Epidermal melanocyte (primary cell): Measurements from ENCODE around the gene LRRC4B.

Experiments
- DNase-seq: peaks from one replicate; pipeline ENCODE4 v3.0.0; 2011; ENCODE audit warnings: low spot score; ENCODE audit not compliant: insufficient read length

Gene LRRC4B

DNA sequence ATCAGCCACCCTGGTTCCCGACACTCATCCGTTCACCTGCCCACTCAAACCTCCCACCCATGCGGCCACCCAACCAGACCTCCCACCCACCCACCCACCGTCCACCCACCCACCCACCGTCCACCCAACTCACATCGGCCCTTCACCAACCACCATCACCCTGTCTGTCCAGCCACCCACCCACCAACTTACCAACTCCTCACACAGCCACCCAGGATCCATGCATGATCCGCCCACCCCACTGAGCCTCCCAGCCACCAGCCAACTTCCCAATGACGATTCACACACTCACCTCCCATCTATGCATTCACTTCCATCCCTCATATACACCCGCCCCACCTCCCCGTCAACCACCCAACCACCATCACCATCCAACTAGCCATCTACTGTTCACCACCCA, 61.5 kb downstream of the LRRC4B start:
- DNase-seq = no peak

DNA sequence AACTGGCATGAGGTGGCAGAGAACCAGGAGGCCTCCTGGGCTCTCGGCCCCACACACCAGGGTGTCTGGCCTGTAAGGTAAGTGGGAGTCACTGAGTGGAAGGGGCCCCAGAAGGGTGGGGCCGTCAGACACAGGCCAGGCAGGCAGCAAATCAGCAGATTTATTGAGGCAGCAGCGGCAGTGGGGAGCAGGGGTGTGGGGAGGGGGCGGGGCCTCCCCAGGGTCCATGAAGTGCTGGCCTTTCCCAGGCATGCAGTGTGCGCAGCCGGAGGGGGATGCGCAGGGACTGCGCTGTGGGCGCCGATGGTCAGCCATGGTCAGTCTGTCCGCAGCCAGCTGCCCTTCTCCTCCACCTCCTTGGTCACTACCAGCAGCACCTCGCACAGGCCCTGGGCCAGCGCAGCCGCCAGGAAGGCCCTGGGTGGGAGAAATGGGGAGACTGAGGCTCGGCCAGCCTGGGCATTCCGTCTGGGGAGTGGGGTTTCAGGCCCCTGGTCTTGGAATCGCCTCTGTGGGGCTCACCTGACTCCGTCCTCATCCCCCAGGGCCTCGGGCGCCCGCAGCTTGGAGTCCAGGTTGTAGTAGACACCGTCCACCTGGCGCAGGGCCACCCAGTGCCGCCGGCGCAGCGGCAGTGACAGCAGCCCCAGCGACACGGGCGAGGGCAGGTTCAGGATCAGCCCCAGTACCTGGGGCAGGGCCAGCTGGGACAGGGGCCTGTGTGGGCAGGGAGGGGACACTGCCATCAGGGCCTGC, 62.2 kb downstream of the LRRC4B start:
- DNase-seq = no peak

GRCh38 chr19:50501568-50502475, 66.4 kb downstream of the LRRC4B start:
- DNase-seq = no peak

DNA sequence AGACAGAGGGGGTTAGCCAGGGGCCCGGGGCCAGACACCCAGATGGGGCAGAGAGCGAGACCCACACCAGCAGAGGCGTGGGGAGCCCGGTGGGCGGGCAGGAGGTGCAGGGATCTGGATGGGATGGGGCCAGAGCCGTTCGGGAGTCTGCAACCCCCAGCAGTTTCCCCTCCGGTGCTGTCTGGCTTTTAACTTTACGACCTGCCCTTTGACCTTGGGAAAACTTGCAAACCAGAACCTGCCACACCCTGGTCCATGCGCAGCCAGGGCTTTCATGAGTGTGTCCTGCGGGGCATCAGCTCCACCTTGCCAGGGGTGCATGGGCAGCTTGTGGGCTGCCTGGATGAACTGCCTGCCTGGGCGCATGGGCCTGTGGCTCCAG, 67.1 kb downstream of the LRRC4B start:
- DNase-seq = no peak

DNA sequence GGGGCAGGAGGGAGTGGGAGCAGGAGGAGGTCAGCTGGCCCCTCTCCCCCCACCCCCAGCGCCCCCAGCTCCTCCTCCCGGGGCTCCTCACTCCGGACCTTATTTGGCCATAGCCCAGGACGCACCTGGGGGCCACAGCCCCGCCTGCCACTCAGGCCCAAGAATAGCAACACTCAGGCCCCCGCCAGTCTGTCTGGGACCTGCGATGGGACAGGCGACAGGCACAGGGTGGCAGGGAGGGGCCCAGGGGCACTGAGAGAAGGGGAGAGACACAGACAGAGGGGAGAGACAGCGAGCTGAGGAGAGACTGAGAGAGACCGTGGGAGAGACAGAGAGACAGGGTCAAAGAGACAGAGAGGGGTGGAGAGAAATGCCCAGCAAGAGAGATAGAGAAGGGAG, 67.5 kb downstream of the LRRC4B start:
- no peak for DNase-seq

- DNase-seq = no peak
Measured at GRCh38 chr19:50500060-50500752, 68.0 kb downstream of the LRRC4B start.

DNA sequence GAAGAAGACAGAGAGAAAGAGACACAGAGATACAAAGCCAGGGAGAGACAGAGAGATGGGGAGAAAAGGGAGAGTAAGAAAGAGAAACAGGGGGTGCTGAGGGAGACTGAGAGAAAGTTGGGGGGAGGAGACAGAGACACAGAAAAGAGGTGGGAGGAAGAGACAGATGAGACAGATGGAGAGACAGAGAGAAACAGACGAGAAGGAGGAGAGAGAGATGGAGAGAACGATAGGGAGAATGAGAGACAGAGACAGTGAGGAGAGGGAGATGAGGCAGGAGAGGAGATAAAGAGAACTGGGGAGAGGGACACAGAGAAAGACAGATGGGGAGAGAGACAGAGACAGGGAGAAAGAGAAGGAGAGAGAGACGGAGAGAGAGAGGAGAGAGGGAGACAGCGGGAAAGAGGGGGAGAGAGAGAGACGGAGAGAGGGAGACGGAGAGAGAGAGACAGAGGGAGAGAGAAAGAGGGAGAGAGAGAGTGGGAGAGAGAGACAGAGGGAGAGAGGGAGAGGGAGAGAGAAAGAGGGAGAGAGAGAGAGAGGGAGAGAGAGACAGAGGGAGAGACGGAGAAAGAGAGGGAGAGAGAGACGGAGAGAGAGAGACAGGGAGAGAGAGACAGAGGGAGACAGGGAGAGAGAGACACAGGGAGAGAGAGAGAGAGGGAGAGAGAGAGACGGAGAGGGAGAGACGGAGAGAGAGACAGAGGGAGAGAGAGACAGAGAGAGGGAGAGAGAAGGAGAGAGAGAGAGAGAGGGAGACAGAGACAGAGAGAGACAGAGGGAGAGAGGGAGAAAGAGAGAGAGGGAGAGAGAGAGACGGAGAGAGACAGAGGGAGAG, 69.8 kb downstream of the LRRC4B start:
- DNase-seq = no peak

GRCh38 chr19:50497022-50497405, 71.2 kb downstream of the LRRC4B start:
- no peak for DNase-seq

DNA sequence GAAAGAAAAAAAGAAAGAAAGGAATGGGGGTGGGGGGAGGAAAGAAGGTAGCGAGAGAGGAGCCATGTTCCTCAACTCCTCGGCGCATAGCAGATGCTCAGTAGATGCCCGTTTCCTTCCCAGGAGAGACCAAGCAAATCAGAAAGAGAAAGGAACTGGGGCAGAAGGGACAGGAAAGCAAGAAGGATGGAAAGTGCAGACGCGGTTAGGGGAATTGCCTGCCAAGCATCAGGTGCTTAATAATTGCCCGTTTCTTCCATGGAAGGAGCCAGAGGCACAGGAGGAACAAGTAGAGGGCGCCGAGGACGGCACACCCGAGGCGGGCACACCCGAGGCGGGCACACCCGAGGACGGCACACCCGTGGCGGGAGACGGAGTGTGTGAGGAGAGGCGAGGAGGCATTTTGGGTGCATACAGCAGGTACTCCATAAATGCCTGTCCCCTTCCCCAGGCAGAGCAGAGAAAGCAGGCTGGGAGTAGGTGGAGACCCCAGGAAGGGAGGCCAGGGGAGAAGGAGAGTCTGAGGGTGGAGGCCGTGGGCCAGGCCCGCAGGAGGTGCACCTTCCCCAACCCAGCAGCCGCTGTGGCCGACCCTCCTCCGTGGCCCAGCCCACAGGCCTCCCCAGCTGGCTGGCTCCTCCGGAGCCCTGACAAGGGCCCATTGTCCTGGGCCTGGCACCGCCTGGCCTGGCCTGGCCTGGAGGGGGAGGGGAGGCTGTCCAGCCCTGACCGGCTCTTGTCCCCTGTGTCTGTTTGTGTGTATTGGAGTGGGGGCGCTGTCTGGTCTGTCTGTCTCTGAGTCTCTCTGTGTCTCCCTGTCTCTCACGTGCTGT, 71.8 kb downstream of the LRRC4B start:
- DNase-seq = peak; percentile 75

DNA sequence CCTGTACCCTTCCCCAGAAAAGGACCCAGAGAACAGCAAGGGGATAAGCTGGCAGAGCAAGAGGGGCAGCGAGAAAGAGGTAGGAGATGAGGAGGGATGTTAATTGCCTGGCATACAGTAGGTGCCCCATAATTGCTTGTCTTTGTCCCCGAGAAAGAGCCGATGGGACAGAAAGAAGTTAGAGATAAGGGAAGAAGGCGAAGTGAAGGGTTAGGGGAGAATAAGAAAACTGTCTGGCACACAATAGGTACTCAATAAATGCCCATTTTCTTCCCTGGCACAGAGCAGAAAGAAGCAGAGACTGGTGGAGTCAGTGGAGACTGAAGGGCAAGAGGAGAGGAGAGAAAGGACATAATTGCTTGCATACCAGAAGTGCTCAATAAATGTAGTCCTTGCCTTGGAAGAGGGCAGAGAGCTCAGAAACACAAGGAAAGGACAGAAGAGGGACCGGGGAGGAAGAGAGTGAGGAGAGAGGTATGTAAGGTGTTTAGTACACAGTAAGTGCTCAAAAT, 73.2 kb downstream of the LRRC4B start:
- DNase-seq = no peak

GRCh38 chr19:50494186-50495019, 73.8 kb downstream of the LRRC4B start:
- no peak for DNase-seq

DNA sequence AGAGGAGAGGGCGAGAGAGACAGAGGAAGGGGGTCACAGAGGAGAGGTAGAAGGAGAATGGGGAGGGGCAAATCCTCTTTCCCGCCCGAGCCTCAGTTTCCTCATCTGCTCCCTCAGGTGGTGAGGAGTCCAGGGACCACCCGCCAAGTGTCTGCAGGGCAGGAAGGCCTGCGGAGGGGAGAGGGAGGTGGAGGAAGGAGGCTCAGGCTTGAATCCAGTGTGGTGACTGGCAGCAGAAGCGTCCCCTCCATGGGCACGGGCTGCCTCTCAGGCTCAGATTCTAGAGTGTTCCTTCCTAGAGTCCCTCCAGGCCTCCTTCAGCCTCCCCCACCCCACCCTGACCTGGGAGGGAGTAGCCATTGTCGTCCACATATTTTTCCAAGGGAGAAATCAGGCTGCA, 75.1 kb downstream of the LRRC4B start:
- no peak for DNase-seq

GRCh38 chr19:50492303-50493052, 75.8 kb downstream of the LRRC4B start:
- no peak for DNase-seq

DNA sequence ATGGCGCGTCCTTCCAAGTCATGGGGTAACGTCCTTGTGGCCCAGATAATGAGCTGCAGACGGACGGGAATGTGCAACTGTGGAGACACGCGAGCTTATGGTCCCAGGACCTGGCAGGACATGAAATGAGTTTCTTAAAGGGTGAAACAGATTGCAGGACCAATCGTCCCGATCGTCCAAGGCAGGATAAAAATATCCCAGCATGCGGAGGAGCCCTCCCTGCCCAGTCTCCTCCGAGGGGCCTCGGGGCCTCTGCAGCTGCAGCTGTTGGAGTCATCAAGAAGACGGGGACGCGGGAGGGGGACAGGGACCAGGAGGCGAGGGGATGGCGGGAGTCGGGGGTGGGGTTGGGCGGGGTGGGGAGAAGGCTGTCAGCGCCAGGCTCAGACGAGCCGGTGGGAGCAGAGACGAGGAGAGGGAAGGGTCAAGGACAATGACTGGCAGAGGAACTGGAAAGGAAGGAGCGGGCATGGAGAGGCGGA, 77.2 kb downstream of the LRRC4B start:
- DNase-seq = no peak

DNA sequence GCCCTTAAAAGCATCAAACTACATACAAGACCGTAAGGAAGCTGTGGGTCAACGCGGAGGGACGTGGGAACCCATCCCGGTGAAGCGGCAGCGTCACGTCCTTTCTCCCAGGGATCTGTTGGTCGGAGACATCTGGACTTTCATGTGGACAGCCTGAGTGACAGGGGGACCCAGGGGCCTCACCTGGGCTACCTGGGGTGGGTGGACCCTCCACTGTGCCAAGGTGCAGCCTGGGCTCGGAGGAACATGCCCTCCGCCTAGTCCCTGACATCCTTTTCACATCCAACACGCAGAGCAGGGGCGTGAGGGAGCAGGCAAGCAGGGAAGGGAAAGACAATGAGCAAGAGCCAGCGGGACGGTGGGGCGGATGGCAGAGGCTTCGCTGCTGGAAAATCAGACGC, 77.8 kb downstream of the LRRC4B start:
- DNase-seq = no peak

DNA sequence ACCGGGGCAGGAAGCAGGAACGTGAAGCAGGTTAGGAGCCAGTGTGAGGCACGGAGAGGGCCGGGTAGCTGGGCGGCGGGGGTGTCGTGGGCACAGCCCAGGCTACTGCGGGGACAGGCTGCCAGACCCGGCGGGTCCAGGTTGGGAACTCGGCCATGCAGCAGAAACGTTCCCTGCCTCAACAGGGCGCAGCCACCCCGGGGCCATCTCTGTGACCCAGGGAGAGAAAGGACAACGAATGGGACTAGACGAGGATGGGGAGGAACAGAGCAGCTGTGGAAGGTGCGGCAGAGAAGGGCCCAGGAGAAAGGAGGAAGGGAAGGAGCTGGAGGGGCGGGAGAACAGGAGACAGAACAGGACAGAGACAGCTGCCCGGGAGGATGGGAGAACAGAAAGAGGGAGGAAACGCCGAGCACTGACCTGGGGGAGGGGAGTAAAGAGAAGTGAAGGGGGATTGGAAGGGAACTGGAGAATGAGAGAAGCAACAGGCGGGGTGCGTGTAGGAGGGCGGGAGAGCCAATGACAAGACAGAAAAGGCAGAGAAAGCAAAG, 78.7 kb downstream of the LRRC4B start:
- no peak for DNase-seq

DNA sequence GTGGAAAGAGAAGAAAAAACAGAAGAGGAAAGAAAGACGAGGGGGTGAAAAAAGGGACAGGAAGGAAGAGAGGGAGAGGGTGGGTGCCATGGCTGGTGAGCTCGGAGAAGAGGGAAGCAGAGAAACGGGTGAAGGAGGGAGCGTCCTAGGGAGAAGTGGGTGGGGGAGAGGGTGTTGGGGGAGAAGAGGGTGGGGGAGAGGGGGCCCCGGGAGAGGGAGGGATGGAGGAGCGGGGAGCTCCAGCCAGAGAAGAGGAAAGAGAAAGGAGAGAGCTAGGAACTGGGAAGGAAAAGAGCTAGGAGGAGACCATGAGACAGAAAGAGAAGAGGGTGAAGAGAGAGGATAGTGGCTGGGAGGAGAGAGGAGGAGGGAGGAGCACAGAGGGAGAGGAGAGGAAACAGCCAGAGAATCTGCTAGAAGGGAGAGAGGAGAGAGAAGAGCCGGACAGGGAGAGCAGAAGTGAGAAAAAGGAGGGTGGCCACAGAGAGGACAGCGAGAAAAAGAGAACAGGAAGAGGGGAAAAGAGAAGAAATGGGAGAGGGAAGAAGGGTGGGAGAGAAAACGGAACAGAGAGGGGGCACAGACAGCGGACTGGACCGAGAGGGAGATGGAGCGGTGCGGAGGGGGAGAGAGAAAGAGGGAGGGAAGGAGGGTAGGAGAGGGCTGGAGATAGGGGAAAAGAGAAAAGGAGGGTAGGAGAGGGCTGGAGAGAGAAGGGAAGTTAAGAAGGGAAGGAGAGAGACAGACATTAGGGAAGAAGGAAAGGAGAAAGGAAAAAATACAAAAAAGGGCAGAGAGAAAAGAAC, 79.6 kb downstream of the LRRC4B start:
- DNase-seq = no peak
